ENCODE measurements around the gene DCAF16.

Gene DCAF16

GRCh38 chr4:17816142-17816541 lies 5.6 kb upstream of the DCAF16 start:
- no peak for TF ChIP-seq CTCF (IDR thresholded peaks at IDR 0.05)

- no peak for TF ChIP-seq CTCF (IDR thresholded peaks at IDR 0.05)
Observed at GRCh38 chr4:17814140-17814539, 3.6 kb upstream of the DCAF16 start.

GRCh38 chr4:17812801-17813200 lies 2.2 kb upstream of the DCAF16 start:
- no peak for TF ChIP-seq CTCF (IDR thresholded peaks at IDR 0.05)

- no peak for TF ChIP-seq CTCF (IDR thresholded peaks at IDR 0.05)
Observed at GRCh38 chr4:17812125-17812524, 1.6 kb upstream of the DCAF16 start.

- TF ChIP-seq CTCF (IDR thresholded peaks at IDR 0.05) = no peak
Observed at GRCh38 chr4:17811078-17811603, 584 bp upstream of the DCAF16 start.

GRCh38 chr4:17809667-17810066 lies 890 bp downstream of the DCAF16 start:
- no peak for TF ChIP-seq CTCF (IDR thresholded peaks at IDR 0.05)

GRCh38 chr4:17807446-17807845 lies 3.1 kb downstream of the DCAF16 start:
- no peak for TF ChIP-seq CTCF (IDR thresholded peaks at IDR 0.05)

- TF ChIP-seq CTCF (IDR thresholded peaks at IDR 0.05) = no peak
Observed at GRCh38 chr4:17805580-17806155, 4.9 kb downstream of the DCAF16 start.

Data from LNCAP (cell line).